NCI-H187 (cell line): Measurements from ENCODE around the gene ZNF804A.

Experiments used
- DNase-seq, 2 experiments: peaks; one replicate each; lab custom pipeline; 2025; lab: John Stamatoyannopoulos, UW

The ZNF804A gene

DNA sequence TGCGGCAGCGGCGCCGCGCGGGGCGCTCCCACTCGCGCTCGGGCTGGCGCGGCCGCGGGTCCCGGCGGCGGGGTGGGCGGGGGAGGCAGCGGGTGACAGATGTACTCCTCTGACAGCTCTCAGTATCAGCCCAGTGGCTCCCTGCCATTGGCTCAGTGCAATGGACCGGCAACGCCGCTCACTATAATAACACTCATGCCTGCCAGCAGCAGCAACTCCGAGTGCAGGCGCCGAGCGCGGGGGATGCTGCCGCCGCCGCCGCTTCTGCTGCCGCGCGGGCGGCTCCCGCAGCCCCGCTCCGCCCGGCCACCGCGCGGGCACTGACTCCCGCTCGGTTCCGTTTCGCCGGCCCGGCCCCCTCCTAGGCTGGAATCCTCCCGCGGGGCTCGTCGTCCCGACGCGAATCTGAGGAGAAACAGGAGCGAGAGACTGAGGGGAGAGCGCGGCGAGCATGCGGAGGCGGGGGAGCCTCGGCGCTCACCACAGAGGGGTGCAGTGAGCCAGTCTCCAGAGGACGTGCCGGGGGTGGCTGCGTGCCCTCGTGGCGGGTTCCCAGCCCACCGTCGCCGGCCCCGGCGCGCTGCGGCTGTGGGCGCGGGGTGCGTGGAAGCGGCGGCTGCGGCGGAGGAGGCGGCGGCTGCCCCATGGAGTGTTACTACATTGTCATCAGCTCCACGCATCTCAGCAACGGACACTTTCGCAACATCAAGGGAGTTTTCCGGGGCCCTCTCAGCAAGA lies at the start of gene ZNF804A:
Gene ZNF804A (plus strand): TSS at position 214 of the 738 bp plus-strand sequence. CDS start 431 bp downstream, at position 645.
- peak in 1 of 2 experiments; percentile 9 for DNase-seq

DNA sequence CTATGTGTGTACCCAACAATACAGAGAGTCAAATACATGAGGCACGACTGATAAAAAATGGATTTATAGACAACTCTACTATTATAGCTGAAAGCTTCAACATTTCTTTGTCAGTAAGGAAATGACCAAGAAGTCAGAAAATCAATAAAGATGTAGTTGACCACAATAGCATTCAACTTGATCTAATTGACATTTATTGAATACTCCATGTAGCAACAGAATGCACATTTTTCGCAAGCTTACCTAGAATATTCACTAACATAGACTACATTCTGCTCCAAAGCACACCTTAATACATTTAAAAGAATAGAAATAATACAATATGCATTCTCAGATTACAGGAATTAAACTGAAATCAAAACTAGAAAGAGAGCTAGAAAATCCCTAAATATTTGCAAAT lies 49.2 kb upstream of the ZNF804A start:
- no peak for DNase-seq

DNA sequence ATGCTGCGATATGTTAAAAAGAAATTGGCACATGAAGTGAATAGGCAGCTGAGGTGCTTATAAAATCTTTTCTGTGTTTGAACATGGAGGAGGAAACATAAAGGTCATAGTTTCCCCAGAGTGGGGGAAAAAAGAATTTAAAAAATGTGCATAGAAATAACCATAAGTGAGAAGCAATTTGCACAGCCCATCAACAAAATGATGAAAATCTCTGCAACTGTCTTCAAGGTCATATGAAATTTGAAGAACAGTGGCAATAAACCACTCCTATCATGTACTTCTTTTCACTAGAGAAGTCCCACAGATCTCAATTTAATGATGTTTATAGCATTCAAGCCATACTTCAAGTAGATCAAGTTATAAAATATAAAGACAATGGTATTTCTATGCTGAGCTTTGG lies 46.7 kb upstream of the ZNF804A start:
- DNase-seq = no peak

DNA sequence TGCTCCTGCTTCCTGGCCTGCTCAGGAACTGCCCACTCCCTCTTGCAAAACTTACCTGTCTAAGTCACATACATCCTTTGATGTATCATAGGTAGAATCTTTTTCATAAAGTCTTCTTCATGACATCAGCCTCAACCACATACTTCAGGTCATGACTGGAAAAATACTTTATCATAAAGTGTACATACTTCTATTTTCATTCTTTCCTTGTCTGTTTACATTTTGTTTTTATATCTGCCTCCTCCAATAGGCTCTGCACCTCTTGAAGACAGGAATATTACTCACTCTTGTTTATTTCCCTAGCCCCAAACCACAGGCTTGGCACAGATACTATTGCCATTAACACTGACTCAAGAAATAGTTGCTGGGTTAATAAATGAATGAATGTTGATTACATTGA lies 43.6 kb upstream of the ZNF804A start:
- DNase-seq = no peak

DNA sequence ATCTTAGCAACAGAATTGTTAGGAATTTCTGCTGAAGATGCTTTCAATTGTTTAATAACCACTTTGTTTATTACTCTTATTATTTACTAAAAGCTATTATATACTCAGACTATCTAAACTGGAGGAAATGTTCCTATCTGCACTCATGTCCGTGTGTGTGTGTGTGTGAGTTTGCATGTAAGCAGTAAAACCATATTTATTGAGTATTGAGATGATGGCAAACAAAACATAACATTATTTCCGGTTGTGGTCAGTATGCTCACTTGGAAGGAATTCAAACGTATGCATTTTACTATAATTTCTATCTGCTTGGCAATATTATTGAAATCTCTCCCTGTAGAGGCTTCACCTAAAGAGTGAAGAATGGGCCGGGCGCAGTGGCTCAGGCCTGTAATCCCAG lies 43.0 kb upstream of the ZNF804A start:
- no peak for DNase-seq

DNA sequence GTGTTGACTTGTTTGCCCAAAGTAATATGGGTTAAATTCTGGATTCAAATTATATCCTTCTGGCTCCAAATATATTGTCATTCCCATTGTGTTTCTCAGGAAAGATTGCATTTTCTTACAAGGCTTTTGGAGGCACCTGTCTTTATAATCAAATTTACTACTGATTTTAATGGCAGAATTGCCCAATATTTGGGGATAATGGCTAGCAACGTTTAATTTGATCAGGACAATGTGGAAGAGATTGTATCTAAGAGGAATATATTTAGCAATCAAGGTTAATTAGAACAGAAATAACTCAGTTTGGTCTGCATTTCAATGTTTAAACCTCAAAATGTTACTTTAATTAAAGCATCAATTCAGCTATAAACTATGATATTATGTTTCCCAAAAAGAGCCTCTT lies 41.7 kb upstream of the ZNF804A start:
- DNase-seq = no peak

DNA sequence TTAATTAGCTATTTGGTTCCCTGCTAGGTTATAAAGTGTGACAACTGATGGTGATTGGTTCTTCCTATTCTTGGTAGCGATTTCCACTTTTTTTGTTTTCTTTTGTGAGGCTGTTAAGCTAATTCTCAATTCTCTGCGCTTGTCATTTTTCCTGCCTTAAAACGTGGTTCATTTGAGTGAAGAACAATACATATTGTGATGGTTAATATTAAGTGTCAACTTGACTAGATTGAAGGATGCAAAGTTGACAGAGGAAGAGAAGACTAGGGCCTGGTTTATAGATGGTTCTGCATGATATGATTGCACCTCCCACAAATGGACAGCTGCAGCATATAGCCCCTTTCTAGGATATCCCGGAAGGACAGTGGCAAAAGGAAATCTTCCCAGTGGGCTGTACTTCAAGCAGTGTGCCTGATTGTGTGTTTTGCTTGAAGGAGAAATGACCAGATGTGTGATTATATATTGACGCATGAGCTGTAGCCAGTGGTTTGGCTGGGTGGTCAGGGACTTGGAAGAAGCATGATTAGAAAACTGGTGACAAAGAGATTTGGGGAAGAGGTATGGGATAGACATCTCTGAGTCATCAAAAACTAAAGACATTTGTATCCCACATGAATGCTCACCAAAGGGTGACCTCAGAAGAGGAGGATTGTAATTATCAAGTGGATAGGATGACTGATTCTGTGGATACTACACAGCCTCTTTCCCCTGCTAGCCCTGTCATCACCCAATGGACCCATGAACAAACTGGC lies 39.4 kb upstream of the ZNF804A start:
- no peak for DNase-seq

DNA sequence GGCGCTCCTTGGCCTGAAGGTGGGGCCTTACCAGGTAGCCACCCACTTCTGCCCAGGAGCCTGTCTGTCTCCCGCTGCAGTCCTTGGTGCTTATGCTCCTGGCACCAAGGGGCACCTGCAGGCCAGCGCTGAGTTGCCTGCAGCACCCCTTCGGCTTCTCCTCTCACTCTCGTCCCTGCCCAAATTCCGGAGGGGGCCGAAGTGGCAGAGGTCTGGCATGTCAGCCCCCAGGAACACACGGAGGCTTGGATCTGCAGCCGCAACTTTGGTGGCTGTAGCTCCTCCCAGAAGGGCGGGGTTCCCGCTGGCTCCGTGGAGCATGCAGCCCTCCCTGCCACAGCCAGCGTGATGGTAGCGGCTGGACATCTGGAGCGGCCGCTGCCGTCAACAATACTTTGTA lies 37.7 kb upstream of the ZNF804A start:
- DNase-seq = no peak

DNA sequence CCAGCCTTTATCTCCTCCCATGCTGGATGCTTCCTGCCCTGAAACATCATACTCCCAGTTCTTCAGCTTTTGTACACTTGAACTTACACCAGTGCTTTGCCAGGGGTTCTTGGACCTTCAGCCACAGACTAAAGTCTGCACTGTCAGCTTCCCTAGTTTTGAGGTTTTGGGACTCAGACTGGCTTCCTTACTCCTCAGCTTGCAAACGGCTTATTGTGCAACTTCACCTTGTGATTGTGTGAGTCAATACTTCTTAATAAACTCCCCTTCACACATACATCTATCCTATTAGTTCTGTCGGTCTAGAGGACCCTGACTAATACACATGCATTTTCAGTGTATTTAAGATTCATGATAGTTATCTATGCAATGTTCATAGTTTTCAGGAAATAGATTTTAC lies 35.8 kb upstream of the ZNF804A start:
- DNase-seq = no peak

DNA sequence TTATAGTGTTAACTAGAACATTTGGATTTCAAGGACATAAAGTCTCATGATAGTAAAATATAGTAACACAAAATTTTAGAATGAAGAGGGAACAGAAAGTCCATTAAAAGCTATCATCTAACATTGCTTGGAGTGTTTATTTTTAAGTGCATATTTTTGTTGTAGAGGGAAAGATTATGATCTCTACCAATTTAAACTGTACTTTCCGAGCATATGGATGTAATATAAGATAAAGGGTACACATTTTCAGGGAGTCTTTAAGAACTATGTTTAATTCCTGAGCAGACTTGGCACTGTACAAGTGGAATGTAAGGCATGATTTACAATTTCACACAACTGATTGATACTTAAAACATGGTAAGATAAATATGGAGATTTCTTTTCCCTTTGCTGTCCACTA lies 34.2 kb upstream of the ZNF804A start:
- no peak for DNase-seq

DNA sequence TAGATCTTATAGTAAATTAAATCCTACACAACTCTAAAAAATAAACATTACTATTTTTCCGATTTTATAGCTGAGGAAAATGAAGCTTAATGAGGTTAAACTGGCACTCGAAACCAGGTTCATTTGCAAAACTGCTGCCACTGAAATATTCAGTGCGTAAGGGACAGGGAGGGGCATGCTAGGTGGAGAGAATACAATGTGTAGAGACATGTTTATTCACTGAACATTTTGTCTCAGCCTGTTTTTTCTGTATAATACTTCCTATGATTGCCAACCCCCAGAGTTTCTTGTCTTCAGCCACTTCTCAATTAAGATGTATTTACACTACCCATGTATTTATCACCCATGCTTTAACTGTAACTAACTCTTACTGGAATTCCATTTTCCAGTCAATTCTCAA lies 31.6 kb upstream of the ZNF804A start:
- no peak for DNase-seq

DNA sequence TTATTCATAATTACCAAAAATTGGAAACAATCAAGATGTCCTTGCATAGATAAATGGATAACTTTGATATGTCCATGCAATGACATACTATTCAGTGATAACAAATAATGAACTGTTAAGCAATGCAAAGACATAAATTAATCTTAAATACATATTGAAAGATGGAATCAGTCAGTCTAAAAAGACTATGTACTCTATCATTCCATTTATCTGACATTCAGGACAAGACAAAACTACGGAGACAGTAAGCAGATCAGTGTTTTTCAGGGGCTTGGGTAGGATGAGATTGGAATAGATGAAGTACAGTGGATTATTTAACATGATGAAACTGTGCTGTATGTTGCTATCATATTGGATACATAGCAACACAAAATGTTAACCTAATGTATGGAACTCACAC lies 21.3 kb upstream of the ZNF804A start:
- DNase-seq = no peak

DNA sequence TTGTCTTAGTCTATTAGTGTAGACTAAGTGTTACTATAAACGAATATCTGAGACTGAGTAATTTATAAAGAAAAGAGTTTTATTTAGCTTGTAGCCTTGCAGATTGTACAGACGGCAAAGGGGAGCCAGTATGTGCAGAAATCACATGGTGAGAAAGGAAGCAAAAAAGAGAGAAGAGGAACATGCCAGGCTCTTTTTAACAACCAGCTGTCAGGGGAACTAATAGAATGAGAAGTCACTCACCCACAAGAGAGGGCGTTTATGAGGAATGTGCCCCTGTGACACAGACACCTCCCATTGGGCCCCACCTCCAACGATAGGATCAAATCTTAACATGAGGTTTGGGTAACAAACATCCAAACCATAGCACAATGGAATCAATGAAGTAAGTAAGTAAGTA lies 20.6 kb upstream of the ZNF804A start:
- DNase-seq = no peak

DNA sequence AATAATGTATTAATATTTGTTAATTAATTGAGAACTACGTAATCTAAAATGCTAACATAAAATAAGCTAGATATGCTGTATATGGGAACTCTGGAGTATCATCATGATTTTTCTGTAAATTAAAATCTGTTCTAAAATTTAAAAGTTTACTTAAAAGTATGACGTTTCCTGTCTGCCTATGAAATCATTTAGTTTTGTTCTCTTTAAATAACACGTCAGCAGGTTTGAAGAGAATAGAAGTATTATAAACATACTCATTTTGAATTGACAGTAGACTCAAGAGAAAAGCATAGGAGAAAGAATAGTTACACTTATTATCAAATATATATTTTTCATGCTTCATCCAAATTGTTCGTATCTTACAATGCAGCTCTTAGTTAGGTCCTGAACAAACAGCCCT lies 19.1 kb upstream of the ZNF804A start:
- DNase-seq = no peak

DNA sequence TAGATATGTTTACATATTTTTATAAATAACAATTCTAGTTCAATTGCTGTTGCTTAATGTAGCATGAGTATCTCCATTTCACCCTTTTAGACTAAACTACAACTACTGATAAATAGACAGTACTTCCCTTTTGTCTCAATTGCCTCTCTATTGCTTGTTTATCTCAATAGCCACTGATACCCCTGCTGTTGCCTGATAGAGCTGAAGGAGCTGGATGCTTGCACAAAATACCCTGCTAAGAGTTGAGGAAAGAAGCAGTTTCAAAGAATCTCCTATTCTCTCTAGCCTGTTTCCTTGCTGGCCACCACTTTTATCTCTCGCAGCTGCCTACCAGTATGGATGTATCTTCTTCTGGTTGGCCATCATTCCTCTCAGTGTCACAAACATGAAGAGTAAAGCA lies 16.9 kb upstream of the ZNF804A start:
- DNase-seq = no peak

DNA sequence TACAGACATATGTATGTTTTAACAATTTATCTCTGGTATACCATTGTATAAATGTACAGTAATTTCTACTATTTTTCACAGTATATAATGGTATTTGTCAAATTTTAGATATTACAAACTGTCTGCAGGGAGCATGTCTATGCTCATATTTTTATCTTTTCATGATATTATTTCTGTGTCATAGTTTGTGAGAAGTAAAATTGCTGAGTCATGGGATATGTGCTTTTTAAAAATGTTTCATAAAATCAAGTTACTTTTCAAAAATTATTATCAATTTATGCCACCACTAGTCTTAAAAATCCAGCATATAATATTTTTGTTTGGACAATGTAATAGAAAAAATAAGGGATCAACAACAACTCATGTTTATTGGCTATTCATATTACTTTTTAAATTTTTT lies 9.1 kb upstream of the ZNF804A start:
- no peak for DNase-seq

DNA sequence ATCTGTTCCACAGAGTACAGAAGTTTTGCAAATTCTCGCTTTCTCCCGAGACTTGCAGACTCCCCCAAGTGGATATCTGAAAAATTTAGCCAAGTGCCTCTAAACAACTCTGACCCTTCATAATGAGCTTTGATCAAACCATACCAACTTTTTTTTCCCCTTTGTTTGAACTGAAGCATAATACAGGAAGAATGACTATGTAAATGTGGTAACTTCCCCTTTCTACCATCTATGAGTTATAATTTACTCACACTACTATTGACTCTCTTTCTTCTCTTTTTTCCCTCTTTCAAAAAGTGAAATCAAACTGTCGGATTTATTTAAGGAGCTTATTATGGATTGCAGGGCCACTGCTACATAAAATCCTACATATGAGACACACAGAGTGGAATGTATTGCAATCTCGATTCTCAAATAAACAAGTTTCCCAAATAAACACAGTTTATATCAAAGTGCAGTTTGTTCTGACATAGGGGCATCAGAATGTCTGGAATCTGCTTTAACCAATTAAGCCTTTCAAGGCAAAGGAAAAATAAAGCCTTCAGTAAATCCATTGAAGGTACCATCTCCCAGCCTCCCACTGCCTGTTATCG lies 1.4 kb upstream of the ZNF804A start:
- no peak for DNase-seq

DNA sequence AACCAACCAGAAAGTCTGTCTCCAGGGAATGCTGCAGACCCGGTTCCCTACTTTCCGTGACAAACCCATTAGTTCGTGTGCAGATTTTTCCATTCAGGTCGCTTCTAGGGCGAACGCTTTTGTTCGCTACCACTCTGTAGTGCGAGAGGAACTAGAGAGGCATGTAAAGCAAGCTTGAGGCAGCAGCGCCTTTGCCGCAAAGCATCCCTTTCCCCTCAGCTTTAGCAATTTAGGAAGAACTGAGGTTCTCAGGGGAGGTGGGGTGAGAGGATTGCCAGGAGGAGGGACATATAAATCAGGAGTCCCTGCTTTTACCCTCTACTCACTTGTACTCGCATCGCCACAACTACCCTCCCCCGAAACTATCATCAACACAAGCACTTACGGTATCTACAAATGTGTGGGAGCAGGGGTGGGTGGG lies 748 bp upstream of the ZNF804A start:
- DNase-seq = no peak

DNA sequence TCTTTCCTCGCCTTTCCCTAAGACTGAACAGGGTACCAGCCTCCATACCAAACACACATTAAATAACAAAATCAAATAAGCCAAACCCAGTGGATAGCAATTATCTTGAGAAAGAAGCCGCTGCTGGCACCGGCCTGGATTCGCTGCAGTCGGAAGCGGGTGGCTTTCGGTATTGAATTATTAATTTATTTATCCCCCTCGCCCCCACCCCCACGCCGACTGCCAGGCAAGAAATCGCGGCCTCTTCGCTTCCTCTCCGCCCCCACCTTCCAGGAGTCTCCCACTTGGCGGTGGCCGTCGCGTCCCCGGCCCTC lies 370 bp upstream of the ZNF804A start:
- no peak for DNase-seq

DNA sequence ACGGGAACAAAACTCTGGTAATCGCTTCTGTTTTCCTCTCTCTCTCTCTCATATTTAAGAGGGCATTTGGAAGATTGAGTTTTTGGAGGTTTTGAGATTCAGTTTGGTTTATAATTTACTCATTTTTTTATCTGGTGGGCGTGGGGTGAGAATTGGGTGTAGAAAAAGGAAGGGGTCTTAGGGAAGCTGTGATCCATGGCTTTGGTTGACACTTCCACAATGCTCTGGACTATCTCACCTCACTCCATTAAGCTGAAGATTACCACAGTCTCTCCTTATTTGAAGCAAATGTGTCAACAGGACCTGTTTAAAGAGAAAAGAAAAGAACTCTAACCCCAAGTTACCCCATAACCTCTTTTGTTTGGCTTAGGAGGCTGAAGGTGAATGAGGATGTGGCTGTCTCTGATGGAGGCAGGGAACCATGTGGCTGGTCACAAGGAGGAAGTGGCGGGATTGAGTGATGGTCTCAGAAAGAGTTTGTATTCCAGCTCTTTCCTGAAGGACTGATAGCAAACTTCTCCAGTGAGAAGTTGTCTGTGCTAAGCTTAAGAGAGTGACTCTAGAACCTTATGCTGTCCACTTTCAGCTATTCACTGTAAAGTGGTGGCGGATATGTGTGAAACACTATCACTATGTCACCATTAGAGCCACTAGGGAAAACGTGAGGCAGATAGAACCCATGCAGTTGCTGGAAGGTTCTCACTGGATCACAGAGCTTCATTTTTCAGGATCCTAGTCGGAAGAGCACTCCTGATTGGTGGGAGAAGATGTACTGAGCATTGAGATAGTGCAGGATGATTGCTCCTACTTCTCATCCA lies 934 bp downstream of the ZNF804A start:
- no peak for DNase-seq

DNA sequence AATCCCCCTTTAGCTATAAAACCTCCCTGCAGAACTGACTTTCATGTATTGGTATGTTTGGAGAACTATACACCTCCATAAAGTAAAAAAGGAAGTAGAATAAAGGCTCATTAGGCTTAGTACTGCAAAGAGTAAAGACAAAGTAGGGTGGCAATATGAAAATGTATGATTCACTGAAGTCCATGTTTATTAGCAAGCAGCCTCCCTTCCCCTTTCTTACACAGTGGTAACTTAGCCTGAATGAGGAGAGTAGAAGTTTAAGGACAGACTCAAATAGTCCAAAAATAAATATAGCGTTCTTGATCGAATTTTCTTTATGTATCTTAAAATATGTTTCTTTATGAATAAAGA lies 1.5 kb downstream of the ZNF804A start:
- no peak for DNase-seq

DNA sequence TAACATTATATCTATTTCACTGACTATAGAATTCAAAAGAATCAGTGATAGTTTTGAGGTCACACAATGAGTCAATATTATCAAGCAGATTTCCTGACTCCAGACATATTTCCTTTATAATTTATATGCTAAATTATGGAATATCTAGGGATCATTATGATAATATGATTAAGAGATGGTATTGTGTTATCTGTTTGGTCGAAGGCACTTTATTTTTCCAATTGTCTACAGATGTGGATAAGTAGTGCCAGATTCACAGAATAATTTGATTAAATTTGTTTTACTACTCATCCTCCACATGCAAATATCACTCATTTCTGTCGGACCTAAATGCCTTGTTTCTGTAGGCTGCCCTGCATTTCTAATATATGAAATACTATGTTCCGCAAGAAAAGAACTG lies 4.4 kb downstream of the ZNF804A start:
- DNase-seq = no peak

DNA sequence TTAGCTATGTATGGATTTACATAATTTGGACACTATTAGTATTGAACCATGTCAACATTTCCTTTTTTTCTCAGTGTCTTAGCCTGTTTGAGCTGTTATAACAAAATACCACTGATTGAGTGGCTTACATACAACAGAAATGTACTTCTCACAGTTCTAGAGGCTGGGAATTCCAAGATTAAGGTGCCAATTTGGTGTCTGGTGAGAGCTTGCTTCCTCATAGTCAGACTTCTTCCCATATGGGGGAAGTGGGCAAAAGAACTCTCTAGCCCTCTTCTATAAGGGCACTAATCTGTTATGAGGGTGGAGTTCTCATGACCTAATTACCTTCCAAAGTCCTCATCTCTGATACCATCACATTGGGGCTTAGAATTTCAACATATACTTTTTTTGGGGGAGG lies 12.6 kb downstream of the ZNF804A start:
- no peak for DNase-seq
